PC-3 (cell line): Measurements from ENCODE around the gene MRPL2. TPM values are rescaled to one million over a fixed set of nuclear protein-coding genes. Genes with fewer than 3 reads are reported as not detected.

Source experiments
- ATAC-seq: fragments of 200-7000 bp; cut with Tn5 transposase; 2 replicates; pipeline ENCODE4 v1.9.1; 2020; ENCODE audit warnings: mild to moderate bottlenecking, moderate library complexity
- BruUV-seq: library from RNA; stranded (reverse); fragments of 400-500 nt; replicated peaks from 2 replicates; lab custom pipeline; 2021; lab: Mats Ljungman, UMichigan
- CTCF ChIA-PET: fragments of 300-600 bp; sonication (Branson Sonifier 250); formaldehyde crosslinking; loops from one replicate; lab custom pipeline; 2022; ENCODE audit warnings: antibody characterized with exemption; lab: Charles Lee
- POLR2A ChIA-PET: fragments of 300-600 bp; sonication (Branson Sonifier 250); formaldehyde crosslinking; loops from one replicate; lab custom pipeline; 2022; ENCODE audit warnings: antibody characterized with exemption; ENCODE audit not compliant: unreplicated experiment; lab: Charles Lee
- DNase-seq: peaks from one replicate; pipeline ENCODE4 v3.0.0-alpha.2; 2015
- H2AFZ ChIP-seq: fragments of 300-600 bp; sonication (generic); 2 replicates; pipeline ENCODE4 v1.6.0; 2016; ENCODE audit warnings: antibody characterized with exemption, low read length
- H3F3A ChIP-seq: fragments of 300-600 bp; sonication (generic); one replicate; pipeline ENCODE4 v1.6.0; 2017; ENCODE audit warnings: antibody characterized with exemption, low read length, control low read depth, mild to moderate bottlenecking; ENCODE audit not compliant: unreplicated experiment
- H3K27ac ChIP-seq: fragments of 300-600 bp; sonication (generic); 2 replicates; pipeline ENCODE4 v1.5.1; 2016; ENCODE audit warnings: mild to moderate bottlenecking, low read length
- H3K27me3 ChIP-seq: fragments of 300-600 bp; sonication (generic); 2 replicates; pipeline ENCODE4 v1.6.1; 2016; ENCODE audit warnings: low read length, mixed read lengths
- H3K36me3 ChIP-seq: fragments of 300-600 bp; sonication (generic); 2 replicates; pipeline ENCODE4 v1.6.1; 2016; ENCODE audit warnings: low read depth, mixed run types, low read length, mixed read lengths
- H3K4me1 ChIP-seq: fragments of 300-600 bp; sonication (generic); 2 replicates; pipeline ENCODE4 v1.5.1; 2016; ENCODE audit warnings: low read length; ENCODE audit not compliant: insufficient read depth
- H3K4me2 ChIP-seq: fragments of 300-600 bp; sonication (generic); 2 replicates; pipeline ENCODE4 v1.6.0; 2016; ENCODE audit warnings: low read length
- H3K4me3 ChIP-seq: fragments of 300-600 bp; sonication (generic); 2 replicates; pipeline ENCODE4 v1.5.1; 2016; ENCODE audit warnings: mild to moderate bottlenecking, low read length, mixed read lengths
- H3K79me2 ChIP-seq: fragments of 300-600 bp; sonication (generic); 2 replicates; pipeline ENCODE4 v1.6.1; 2017; ENCODE audit warnings: low read length, mixed read lengths
- H3K9ac ChIP-seq: fragments of 300-600 bp; sonication (generic); 2 replicates; pipeline ENCODE4 v1.6.0; 2016; ENCODE audit warnings: mild to moderate bottlenecking, low read length
- H3K9me2 ChIP-seq: fragments of 300-600 bp; sonication (generic); replicated peaks from 2 replicates; pipeline ENCODE4 v1.6.1; 2016; ENCODE audit warnings: mixed run types, low read length, mixed read lengths
- H3K9me3 ChIP-seq: fragments of 300-600 bp; sonication (generic); 2 replicates; pipeline ENCODE4 v1.6.1; 2016; ENCODE audit warnings: low read length, mixed read lengths
- H4K20me1 ChIP-seq: fragments of 300-600 bp; sonication (generic); 2 replicates; pipeline ENCODE4 v1.6.1; 2016; ENCODE audit warnings: low read length, mixed read lengths
- EZH2 ChIP-seq: fragments of 300-600 bp; sonication (generic); IDR thresholded peaks from one replicate; pipeline ENCODE4 v1.6.1; 2017; ENCODE audit warnings: antibody characterized with exemption, mild to moderate bottlenecking, low read length; ENCODE audit not compliant: unreplicated experiment
- EZH2phosphoT487 ChIP-seq: fragments of 300-600 bp; sonication (generic); IDR thresholded peaks from 2 replicates; pipeline ENCODE4 v1.6.1; 2018; ENCODE audit warnings: mild to moderate bottlenecking, antibody characterized with exemption, low read length, borderline replicate concordance
- intact Hi-C: fragments of 100-400 bp; cut with micrococcal nuclease; formaldehyde crosslinking; loops from 2 replicates; pipeline ENCODE4 v1.9.0; 2023
- total RNA-seq: library from RNA; depleted of rRNA; stranded (reverse); fragments of >200 nt; gene quantifications from 2 replicates; pipeline ENCODE4 v1.2.3, GENCODE V29; 2014
- TF ChIP-seq, protein P1 (sequence below): fragments of 300-600 bp; sonication (generic); conservative IDR thresholded peaks from 2 replicates; pipeline ENCODE4 v1.5.1; 2017; ENCODE audit warnings: antibody characterized with exemption, low read depth, mild to moderate bottlenecking, low read length

Gene MRPL2
- total RNA-seq, 1 experiment from 2014 or later, result 59.8 TPM

DNA sequence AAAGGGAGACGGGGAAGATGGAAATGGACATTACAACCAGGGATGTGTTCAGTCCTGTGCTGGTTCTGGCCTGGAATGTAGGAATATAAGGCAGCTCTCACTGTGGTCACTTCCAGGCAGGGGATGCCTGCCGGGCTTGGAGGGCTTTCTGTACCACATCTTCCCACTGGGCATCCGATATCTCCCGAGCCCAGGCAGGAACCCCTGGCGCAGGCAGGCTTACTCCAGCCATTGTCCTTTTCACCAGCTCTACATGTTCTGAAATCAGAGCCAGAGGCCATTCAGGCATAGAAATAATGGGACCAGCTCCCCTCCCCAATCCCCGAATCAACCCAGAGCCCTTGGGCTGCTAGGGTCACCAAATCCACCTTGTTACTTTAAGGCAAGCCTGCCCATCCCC lies 46.9 kb downstream of the MRPL2 start:
- H3K4me3 ChIP-seq, result peak overlapping the region; percentile 91
- no peaks in the 10 kb centered on the region for H3F3A ChIP-seq
- no peak for ATAC-seq
- H3K9me2 ChIP-seq, result no peaks in the 10 kb centered on the region
- no peaks in the 10 kb centered on the region for H3K27me3 ChIP-seq
- ChIA-PET POLR2A (no interaction called here), CTCF (no interaction called here)
- H3K36me3 ChIP-seq, result peaks cover 25% of the 10 kb centered on the region
- H4K20me1 ChIP-seq, result no peaks in the 10 kb centered on the region
- intact Hi-C loops, result no loop called here
- BruUV-seq, result no TSS peak
- TF ChIP-seq EZH2 (no peak), EZH2phosphoT487 (no peak)
- TF ChIP-seq, protein P1, sequence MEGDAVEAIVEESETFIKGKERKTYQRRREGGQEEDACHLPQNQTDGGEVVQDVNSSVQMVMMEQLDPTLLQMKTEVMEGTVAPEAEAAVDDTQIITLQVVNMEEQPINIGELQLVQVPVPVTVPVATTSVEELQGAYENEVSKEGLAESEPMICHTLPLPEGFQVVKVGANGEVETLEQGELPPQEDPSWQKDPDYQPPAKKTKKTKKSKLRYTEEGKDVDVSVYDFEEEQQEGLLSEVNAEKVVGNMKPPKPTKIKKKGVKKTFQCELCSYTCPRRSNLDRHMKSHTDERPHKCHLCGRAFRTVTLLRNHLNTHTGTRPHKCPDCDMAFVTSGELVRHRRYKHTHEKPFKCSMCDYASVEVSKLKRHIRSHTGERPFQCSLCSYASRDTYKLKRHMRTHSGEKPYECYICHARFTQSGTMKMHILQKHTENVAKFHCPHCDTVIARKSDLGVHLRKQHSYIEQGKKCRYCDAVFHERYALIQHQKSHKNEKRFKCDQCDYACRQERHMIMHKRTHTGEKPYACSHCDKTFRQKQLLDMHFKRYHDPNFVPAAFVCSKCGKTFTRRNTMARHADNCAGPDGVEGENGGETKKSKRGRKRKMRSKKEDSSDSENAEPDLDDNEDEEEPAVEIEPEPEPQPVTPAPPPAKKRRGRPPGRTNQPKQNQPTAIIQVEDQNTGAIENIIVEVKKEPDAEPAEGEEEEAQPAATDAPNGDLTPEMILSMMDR, result no peak
- peaks cover 23% of the 10 kb centered on the region for H3K4me1 ChIP-seq
- no peak overlapping the region for H2AFZ ChIP-seq
- H3K9ac ChIP-seq, result peak overlapping the region; percentile 86
- peak overlapping the region; percentile 95 for H3K4me2 ChIP-seq
- peaks cover 52% of the 10 kb centered on the region for H3K79me2 ChIP-seq
- no peak for DNase-seq
- no peaks in the 10 kb centered on the region for H3K9me3 ChIP-seq
- H3K27ac ChIP-seq, result no peak overlapping the region

DNA sequence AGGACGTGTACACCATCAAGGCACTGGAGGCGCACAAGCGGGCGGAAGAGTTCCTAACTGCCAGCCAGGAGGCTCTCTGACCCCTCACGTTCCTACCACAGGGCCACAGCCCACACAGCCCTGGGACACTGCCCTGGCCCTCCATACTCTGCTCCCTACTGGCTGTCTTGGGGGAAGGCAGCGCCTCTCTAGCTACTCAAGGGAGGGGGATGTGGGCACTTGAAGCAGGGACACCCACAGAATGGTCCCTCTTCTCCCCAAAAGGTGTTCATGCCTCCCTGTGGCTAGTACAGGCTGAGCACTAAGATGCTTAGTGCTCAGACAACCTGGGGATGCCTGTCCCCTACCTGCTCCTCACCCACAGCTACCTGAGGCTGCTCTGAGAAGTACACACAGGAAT lies 48.0 kb downstream of the MRPL2 start:
- no peaks in the 10 kb centered on the region for H3F3A ChIP-seq
- no peaks in the 10 kb centered on the region for H3K27me3 ChIP-seq
- peaks cover 21% of the 10 kb centered on the region for H3K4me1 ChIP-seq
- ChIA-PET CTCF (no interaction called here), POLR2A (interaction anchor here (0.6 kb wide), 1 partner anchor 27 kb away, joined by 3 read pairs; the partner anchor contains the start of gene PPP2R5D)
- no peak for ATAC-seq
- H3K36me3 ChIP-seq, result peaks cover 25% of the 10 kb centered on the region
- H3K79me2 ChIP-seq, result peaks cover 44% of the 10 kb centered on the region
- H3K9me3 ChIP-seq, result no peaks in the 10 kb centered on the region
- H3K4me2 ChIP-seq, result no peak overlapping the region
- intact Hi-C loops, result no loop called here
- TF ChIP-seq, protein P1, result no peak
- BruUV-seq, result no TSS peak
- H3K4me3 ChIP-seq, result no peak overlapping the region
- H2AFZ ChIP-seq, result no peak overlapping the region
- H3K9ac ChIP-seq, result no peak overlapping the region
- H4K20me1 ChIP-seq, result no peaks in the 10 kb centered on the region
- no peak for DNase-seq
- H3K27ac ChIP-seq, result no peak overlapping the region
- H3K9me2 ChIP-seq, result no peaks in the 10 kb centered on the region

DNA sequence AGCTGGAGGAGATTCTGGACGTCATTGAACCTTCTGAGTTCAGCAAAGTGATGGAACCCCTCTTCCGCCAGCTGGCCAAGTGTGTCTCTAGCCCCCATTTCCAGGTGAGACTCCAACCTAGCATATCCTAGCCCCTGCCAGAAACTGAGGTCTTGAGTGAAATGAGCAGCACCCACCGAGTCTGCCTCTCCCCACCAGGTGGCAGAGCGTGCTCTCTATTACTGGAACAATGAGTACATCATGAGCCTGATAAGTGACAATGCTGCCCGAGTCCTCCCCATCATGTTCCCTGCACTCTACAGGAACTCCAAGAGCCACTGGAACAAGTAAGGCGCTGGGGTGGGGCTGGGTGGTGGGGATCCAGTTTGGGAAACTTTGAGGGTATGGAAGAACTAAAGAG lies 50.1 kb downstream of the MRPL2 start:
- POLR2A ChIA-PET, result no interaction called here
- H3K36me3 ChIP-seq, result peaks cover 30% of the 10 kb centered on the region
- BruUV-seq, result no TSS peak
- ATAC-seq (peak; percentile 19; the same call in 1 of the 2 replicates), DNase-seq (peak; percentile 58)
- H3K9ac ChIP-seq, result no peak overlapping the region
- no peak overlapping the region for H3K4me2 ChIP-seq
- H3K4me3 ChIP-seq, result no peak overlapping the region
- H3K9me2 ChIP-seq, result no peaks in the 10 kb centered on the region
- H3F3A ChIP-seq, result no peaks in the 10 kb centered on the region
- intact Hi-C loops, result loop anchor here (1.0 to 5.0 kb wide), 2 partner anchors 107 to 133 kb away; no protein-coding TSS in a partner anchor
- H3K79me2 ChIP-seq, result peaks cover 24% of the 10 kb centered on the region
- TF ChIP-seq EZH2phosphoT487 (no peak), EZH2 (no peak)
- TF ChIP-seq, protein P1, result peak; percentile 71
- H3K4me1 ChIP-seq, result peaks cover 16% of the 10 kb centered on the region
- no peak overlapping the region for H2AFZ ChIP-seq
- no peaks in the 10 kb centered on the region for H3K27me3 ChIP-seq
- H3K27ac ChIP-seq, result no peak overlapping the region
- CTCF ChIA-PET, result no interaction called here
- H3K9me3 ChIP-seq, result no peaks in the 10 kb centered on the region
- H4K20me1 ChIP-seq, result no peaks in the 10 kb centered on the region
